ENCODE measurements around the gene P4HTM. TPM values are rescaled to one million over a fixed set of nuclear protein-coding genes. Genes with fewer than 3 reads are reported as not detected.

Gene P4HTM
- total and polyA plus RNA-seq, 2 of the 8 experiments (the other 6 are each of a cell fraction or from before 2014, with no cell fraction given), result 19.1 to 25.4 TPM

DNA sequence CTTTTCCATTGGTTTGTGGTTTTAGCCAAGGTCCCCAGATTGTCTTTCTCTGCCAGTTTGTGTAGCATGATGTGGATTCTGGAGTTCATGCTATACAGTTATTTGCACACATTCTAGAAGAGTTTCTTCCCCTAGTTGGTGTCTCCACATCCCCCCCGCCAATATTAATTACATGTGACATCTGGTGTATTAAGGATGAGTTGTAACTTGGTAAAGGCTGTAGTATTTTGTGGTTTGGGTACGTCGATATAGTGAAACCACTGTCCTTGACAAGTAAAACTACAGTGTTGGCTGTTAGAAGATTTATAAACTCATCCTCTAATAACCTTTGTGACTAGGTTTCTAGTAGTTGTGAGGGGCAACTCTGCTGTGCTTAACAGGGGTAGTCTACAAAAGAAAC, 23.7 kb upstream of the P4HTM start:
- H2AK5ac ChIP-seq (ENCODE audit: low read depth, low read length), result no peak overlapping the region
- FAIRE-seq, result no peak
- H2BK120ac ChIP-seq (replicated peaks; ENCODE audit: low read depth, low read length), result no peak overlapping the region
- H3K23ac ChIP-seq (ENCODE audit: insufficient read length), result no peak overlapping the region
- ChIA-PET CTCF (ENCODE audit: partially characterized antibody) (interaction anchor here (0.7 to 2.1 kb wide), 2 partner anchors 60 to 226 kb away, joined by 3 to 6 read pairs; no protein-coding TSS in a partner anchor), POLR2A (ENCODE audit: partially characterized antibody) (interaction anchor here (2.1 kb wide), 1 partner anchor 23 kb away, joined by 7 read pairs; the partner anchor contains the start of gene P4HTM)
- no peak overlapping the region for H2BK5ac ChIP-seq (ENCODE audit: low read depth, low read length)
- H4K5ac ChIP-seq (ENCODE audit: insufficient read length, low read depth, low read length), result no peak overlapping the region
- no peaks in the 10 kb centered on the region for H3K9me3 ChIP-seq (ENCODE audit: insufficient read depth in 2 of 2, low read depth in 1 of 2, low read length in 1 of 2)
- 99% methylated on average over 3 of the region's 3 CpGs; no CpG with 5 or more reads in 1 of the 2 experiments for WGBS, 2 experiments (ENCODE audit: extremely low coverage in 1 of 2, insufficient coverage in 1 of 2, insufficient read length in 1 of 2, insufficient replicate concordance in 2 of 2, low coverage in 1 of 2, low lambda C conversion rate in 2 of 2, missing lambda C conversion rate in 1 of 2)
- no peak overlapping the region for H4K91ac ChIP-seq (replicated peaks; ENCODE audit: insufficient read length, low read length)
- no peak overlapping the region for H3K4ac ChIP-seq (replicated peaks; ENCODE audit: insufficient read length, low read depth, low read length)
- no peak overlapping the region for H3K14ac ChIP-seq (ENCODE audit: insufficient read length)
- H3K56ac ChIP-seq (replicated peaks; ENCODE audit: insufficient read length, low read depth, low read length), result no peak overlapping the region
- H2AFZ ChIP-seq (ENCODE audit: low read length), result no peak overlapping the region
- H4K20me1 ChIP-seq (replicated peaks in 1 of 2; ENCODE audit: control insufficient read depth in 1 of 2, insufficient read depth in 2 of 2, low read length in 2 of 2), result no peaks in the 10 kb centered on the region
- no peak overlapping the region for H2BK15ac ChIP-seq (ENCODE audit: low read length)
- H3K4me2 ChIP-seq (ENCODE audit: insufficient read depth in 1 of 2, low read depth in 2 of 2, low read length in 2 of 2), result no peak overlapping the region
- no peaks in the 10 kb centered on the region for H3K27me3 ChIP-seq (replicated peaks in 1 of 4; ENCODE audit: control insufficient read depth in 3 of 4, extremely low read depth in 1 of 4, insufficient read depth in 3 of 4, low read length in 3 of 4)
- no peak overlapping the region for H3K9ac ChIP-seq (replicated peaks in 1 of 4; ENCODE audit: extremely low read depth in 1 of 4, low read depth in 3 of 4, low read length in 3 of 4)
- H2BK12ac ChIP-seq (ENCODE audit: low read depth, low read length), result no peak overlapping the region
- H3K4me1 ChIP-seq (replicated peaks in 1 of 4; ENCODE audit: control insufficient read depth in 3 of 4, insufficient read depth in 4 of 4, low read length in 3 of 4), result peaks cover 3 to 8% (median 5%) of the 10 kb centered on the region in 4 experiments; a peak in 6 of 7 replicates
- no peaks in the 10 kb centered on the region for H3K23me2 ChIP-seq (ENCODE audit: low read depth, low read length)
- no peak overlapping the region for H3K4me3 ChIP-seq (ENCODE audit: extremely low read depth in 1 of 4, insufficient read depth in 2 of 4, low read depth in 3 of 4, low read length in 4 of 4)
- H4K8ac ChIP-seq (ENCODE audit: extremely low read depth, insufficient read depth, low read length), result no peak overlapping the region
- H3K79me2 ChIP-seq (ENCODE audit: control insufficient read depth in 1 of 2, insufficient read depth in 2 of 2, low read length in 2 of 2), result no peaks in the 10 kb centered on the region
- no peaks in the 10 kb centered on the region for H3K79me1 ChIP-seq (ENCODE audit: low read depth, low read length)
- no peak for DNase-seq (ENCODE audit: low read depth in 1 of 2, low spot score in 2 of 2)
- no peak overlapping the region for H2BK20ac ChIP-seq (ENCODE audit: low read length)
- no peak overlapping the region for H3K18ac ChIP-seq (ENCODE audit: extremely low read depth, low read length)
- H3K36me3 ChIP-seq (ENCODE audit: control insufficient read depth in 2 of 4, insufficient read depth in 4 of 4, low read length in 3 of 4), result peaks cover 5 to 51% (median 30%) of the 10 kb centered on the region in 4 experiments; a peak in 7 of 8 replicates
- H3K27ac ChIP-seq (ENCODE audit: low read depth, low read length), result no peak overlapping the region
- TF ChIP-seq YY1 (IDR thresholded peaks at IDR 0.05; ENCODE audit: low read depth, low read length), result no peak
- no peak for TF ChIP-seq GTF2F1 (IDR thresholded peaks at IDR 0.05; ENCODE audit: borderline replicate concordance, low read depth, low read length)
- no peak for TF ChIP-seq ATF2 (IDR thresholded peaks at IDR 0.05; ENCODE audit: low read length)
- TF ChIP-seq NANOG (IDR thresholded peaks at IDR 0.05; ENCODE audit: insufficient read depth, low read depth, low read length, poor library complexity, severe bottlenecking), result no peak
- TF ChIP-seq POU5F1 (IDR thresholded peaks at IDR 0.05; ENCODE audit: low read depth, low read length), result no peak
- TF ChIP-seq CHD2 (IDR thresholded peaks at IDR 0.05; ENCODE audit: low read length), result no peak
- TF ChIP-seq KDM5A (IDR thresholded peaks at IDR 0.05; ENCODE audit: low read length), result no peak
- no peak for TF ChIP-seq SIRT6 (IDR thresholded peaks at IDR 0.05; ENCODE audit: low read length)
- no peak for TF ChIP-seq CEBPB (IDR thresholded peaks at IDR 0.05; ENCODE audit: low read depth, low read length)

Measured in H1 (cell line).